Stimulated activated CD8-positive, alpha-beta memory T cell treated with anti-CD3 and anti-CD28 coated beads, Interleukin-7, amount 100 ng/mL, for 24 hours (primary cell): ENCODE results near the gene TTC13.

Experiments
- DNase-seq: peaks from one replicate; pipeline ENCODE4 v3.0.0-alpha.2; 2020; ENCODE audit warnings: low read depth

Gene TTC13

DNA sequence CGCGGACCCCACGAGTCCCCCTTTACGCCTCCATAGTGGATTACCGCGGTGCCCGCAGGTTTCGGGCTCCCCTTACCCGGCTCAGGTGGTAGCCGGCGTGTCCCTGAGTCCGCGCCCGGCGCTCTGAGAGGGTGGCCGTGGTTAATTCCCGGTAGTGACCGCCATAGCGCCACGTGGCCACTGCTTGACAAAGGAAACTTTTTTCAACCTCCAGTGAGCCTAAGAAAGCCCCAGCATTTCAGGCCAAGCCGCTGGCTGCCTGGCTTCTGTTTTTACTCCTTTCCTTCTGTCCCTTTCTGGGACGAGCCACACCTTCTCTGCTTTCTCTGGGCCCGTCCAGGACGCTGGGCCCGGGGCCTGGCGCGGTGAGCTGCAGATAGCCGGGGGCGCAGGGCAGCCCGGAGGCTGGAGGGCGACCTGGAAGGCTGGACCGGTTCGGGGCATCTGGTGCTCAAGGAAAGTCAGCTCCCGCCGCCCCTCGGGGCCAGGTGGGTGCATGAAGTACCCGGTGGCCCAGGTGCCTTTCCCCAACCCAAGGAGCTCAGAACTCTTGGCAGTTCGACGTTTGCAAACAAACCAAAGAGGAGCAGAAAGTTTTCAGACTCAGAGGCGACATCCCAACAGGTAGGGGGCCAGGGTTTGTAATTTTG, 109.8 kb downstream of the TTC13 start:
- DNase-seq = no peak

DNA sequence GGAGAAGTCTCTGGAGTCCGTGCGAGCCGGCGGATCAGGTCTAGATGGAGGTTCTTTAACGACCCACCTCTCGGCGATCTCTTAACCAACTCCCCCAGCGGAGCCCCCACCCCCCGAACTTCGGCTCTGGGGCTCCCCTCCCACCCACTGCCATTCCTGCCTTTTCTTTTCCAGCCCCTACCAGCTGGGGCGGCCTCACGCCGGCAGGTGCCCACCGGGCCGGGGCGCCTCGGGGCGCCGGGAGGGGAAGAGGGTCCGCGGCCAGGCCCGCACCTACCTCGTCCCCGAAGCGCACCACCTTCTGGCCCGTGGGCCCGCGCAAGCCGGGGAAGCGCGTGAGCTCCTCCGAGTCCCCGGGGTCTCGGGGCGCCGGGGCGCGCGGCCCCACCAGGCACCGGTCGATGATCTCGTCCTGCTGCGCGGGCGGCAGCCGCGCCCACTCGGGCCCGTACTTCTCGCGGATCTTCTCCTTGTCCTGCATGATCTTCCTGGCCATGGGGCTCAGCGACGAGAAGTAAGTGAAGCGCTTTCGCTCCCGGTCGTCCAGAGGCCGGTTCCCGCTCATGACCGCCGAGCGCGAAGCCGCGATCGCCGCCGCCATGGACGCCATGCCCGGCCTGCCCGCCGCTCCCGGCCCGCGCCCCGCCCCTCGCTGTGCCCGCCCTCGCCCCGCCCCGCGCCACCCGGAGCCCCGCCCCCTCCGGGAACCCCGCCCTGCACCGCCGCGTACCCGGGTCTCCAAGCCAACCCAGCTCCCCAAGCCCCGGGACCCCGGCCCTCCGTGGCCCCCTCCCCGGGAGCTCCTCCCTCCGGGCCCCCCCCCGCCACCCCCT, 110.5 kb downstream of the TTC13 start, which contains the start of gene C1orf198:
Gene C1orf198, minus strand, starts transcription at position 619 of the 833 bp plus-strand sequence. Its CDS starts 9 bp downstream, at position 610.
- peak; percentile 53 for DNase-seq

- DNase-seq = no peak
Observed at GRCh38 chr1:230867101-230867902, 111.4 kb downstream of the TTC13 start.

GRCh38 chr1:230866171-230867070, 112.2 kb downstream of the TTC13 start:
- no peak for DNase-seq

GRCh38 chr1:230865062-230865817, 113.4 kb downstream of the TTC13 start:
- no peak for DNase-seq

- DNase-seq = no peak
Observed at GRCh38 chr1:230864441-230864840, 114.2 kb downstream of the TTC13 start.

- DNase-seq = no peak
Observed at GRCh38 chr1:230863449-230863848, 115.2 kb downstream of the TTC13 start.

GRCh38 chr1:230861970-230862595, 116.6 kb downstream of the TTC13 start:
- no peak for DNase-seq

- no peak for DNase-seq
Observed at GRCh38 chr1:230861489-230861888, 117.2 kb downstream of the TTC13 start.

DNA sequence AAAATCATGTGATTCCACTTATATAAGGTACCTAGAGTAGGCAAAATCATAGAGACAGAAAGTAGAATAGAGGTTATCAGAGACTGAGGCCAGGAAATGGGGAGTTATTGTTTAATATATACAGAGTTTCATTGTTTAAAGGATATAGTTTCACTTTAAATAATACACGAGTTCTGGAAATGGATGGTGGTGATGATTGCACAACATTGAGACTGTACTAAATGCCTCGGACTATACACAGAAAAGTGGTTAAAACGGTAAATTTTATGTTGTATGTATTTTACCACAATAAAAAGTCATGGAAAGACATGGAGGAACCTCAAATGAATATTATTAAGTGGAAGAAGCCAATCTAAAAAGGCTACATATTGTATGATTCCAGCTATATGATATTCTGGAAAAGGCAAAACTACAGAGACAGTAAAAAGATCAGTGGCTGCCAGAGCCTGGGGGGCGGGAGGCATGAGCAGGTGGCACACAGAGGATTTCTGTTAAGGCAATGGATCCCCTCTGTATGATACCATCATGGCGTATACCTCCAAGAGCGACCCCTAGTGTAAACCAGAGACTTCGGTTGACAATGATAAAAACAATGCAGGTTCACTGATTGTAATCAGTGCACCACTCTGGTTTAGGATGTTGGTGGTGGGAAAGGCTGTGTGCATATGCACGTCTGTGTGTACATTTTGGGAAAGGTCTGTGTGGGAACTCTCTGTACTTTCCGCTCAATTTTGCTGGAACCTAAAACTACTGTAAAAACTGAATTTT, 117.9 kb downstream of the TTC13 start:
- DNase-seq = no peak

- no peak for DNase-seq
Observed at GRCh38 chr1:230858918-230859729, 119.5 kb downstream of the TTC13 start.

GRCh38 chr1:230858236-230858820, 120.3 kb downstream of the TTC13 start:
- DNase-seq = no peak

DNA sequence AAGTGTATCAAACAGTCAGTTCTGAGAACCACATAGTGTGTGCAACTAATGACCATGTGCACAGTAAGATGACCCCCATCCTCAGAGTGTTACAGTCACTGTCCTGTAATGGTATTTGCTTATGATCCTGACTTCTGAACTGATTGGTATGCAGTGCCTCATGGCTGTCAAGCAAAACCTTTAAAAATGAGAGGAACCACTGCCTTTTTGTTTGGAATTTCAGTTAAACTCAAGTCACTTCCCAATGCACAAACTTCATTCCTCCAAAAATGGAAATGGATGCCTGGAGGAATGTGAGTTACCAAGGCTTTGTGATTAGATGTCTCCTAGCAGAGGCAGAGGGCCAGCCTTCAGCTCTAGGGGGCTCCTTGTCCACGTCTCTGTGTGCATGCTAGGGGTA, 120.8 kb downstream of the TTC13 start:
- DNase-seq = no peak

GRCh38 chr1:230857077-230857476, 121.6 kb downstream of the TTC13 start:
- no peak for DNase-seq
